Stimulated activated CD4-positive, alpha-beta T cell treated with anti-CD3 and anti-CD28 coated beads, Interleukin-2, amount 100 ng/mL, for 4 hours (primary cell): Measurements from ENCODE around the gene CDK5.

Source experiments
- DNase-seq: peaks from one replicate; pipeline ENCODE4 v3.0.0-alpha.2; 2020; ENCODE audit warnings: low read depth

CDK5 gene

GRCh38 chr7:151057506-151057988 is at the start of gene CDK5:
TSS of gene CDK5 (minus strand) at chr7:151057897. CDS start at chr7:151057848, 49 bp downstream.
- DNase-seq = no peak

- DNase-seq = no peak
These were observed 46.9 kb upstream of the CDK5 start for GRCh38 chr7:151104411-151105235.

DNA sequence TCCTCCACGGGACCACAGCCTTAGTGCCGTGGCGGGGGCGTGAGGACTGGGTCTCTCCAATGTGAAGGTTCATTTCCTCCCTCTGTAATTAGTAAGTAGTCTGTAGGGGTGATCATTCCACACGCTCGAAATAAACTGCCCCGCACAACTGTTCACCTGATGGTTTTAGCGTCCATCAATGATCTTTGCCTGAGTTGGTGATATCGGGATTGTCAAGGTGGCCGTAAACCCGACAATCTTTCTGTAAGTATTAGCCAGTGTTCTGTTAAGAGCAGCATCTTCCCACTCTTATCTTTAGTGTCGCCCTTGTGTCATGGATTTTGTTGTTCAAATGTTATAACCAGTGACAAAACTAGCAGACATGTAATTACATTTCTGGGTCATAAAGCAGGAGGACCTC is 46.3 kb upstream of the CDK5 start:
- no peak for DNase-seq

DNA sequence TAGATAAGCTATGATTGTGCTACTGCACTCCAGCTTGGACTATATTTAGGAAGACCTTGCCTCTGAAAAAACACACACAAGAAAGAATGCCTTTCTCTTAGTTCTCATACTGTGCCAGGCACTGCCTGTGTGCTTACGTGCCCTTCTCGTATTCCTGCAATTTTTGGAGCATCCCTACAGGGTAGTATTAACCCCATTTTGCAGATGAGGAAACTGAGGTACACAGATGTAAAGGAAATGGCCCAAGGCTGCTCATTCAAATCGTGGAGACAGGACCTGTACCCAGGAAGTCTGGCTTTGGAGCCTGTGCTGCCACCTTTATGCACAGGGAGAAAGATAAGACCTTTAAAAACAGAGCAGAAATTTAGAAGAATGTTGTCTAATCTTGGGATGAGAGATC is 45.3 kb upstream of the CDK5 start:
- no peak for DNase-seq

GRCh38 chr7:151101621-151102396 is 44.1 kb upstream of the CDK5 start:
- no peak for DNase-seq

GRCh38 chr7:151100921-151101320 is 43.2 kb upstream of the CDK5 start:
- no peak for DNase-seq

DNA sequence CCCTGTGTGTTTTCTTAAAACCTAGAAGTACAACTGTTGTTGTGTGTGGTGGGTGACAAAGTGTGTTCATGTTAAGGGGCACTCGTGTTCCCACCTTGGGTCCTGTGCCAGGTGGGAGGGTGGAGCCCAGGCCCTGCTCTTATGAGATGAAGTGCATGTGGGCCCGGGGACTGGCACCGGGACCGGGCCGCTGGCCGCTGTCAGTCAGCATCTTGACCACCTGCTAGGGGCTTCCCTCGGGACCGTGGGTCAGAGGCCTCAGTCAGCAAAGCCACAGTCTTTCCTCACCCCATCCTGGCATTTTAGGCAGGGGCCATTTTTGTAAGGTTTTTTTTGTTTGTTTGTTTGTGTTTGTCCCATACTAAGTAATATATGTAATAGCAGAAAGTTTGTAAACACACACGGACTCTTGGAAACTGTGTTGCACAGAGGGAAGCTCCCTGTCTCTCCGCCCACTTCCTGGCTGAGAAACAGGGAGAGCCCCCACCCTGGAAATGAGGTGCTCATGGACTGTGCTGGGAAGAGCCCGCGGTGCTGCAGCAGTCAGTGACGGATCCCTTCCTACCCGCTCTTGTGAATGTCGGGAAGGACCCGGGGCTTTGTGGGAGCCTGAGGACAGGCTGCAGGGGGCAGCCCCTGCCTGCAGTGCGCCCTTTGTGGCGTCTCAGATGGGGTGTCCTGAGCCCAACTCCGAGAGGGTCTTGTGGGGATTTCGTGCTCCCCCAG is 42.0 kb upstream of the CDK5 start:
- no peak for DNase-seq

GRCh38 chr7:151095828-151096475 is 38.3 kb upstream of the CDK5 start:
- DNase-seq = no peak

DNA sequence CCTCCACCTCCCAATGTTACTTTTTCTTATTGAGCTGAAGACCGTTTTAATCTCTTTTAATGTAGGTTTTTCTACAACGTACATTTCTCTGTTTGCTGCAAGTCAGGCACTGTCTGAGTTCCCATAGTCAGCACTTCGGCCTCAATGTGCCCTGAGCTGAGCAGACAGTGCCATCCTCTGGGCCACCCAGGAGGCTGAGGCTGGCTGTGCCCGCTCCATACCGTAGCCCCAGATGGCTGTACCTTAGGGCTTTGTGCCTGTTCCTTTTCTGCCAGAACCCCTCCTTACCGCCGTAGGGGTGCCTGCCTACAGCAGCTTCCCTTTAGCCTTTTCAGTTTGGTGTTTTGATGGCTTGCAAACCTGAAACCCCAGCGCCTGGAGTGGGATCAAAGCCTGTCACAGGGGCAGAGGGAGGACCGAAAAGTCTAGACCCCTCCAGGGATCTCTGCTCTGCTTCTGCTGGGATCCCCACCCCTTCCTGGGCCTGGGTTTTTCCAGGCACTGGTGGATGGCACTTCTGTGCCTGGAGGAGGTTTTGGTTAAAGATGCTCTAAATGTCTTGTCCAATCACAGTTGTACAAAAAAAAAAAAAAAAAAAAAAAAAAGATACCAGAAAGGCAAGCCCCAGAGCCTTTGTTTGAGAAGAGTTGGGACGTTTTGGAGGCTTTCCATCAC is 37.6 kb upstream of the CDK5 start:
- DNase-seq = no peak

DNA sequence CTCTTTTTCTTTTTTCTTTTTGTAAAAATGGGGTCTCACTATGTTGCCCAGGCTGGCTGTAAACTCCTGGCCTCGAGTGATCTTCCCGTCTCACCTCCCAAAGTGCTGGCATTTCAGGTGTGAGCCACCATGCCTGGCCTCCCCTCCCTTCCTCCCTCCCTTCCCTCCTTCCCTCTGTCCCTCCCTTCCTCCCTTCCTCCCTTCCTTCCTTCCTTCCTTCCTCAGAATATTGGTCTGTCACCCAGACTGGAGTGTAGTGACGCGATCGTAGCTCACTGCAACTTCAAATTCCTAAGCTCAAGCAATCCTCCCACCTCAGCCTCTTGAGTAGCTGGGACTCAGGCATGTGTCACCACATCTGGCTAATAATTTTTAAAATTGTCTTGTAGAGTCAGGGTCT is 37.0 kb upstream of the CDK5 start:
- DNase-seq = no peak

DNA sequence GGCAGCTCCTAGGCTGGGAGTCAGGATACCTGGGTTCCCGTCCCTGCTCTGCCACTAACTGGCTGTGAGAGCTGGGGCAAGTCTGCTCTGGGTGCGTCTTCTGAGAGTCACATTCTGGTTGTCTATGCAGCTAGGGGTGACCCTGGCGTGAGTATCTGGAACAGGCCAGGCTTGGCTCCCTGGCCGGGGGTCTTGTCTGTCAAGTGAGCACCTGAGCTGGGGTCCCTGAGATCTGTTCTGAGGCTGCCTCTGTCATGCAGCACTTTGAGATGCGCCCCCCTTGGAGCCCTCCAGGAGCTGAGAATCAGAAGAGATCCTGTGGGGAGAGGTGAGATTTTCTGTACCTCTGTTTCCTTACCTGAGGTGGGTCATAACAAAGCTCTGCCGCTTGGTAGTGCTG is 36.1 kb upstream of the CDK5 start:
- DNase-seq = no peak

GRCh38 chr7:151091988-151092387 is 34.3 kb upstream of the CDK5 start:
- DNase-seq = no peak

DNA sequence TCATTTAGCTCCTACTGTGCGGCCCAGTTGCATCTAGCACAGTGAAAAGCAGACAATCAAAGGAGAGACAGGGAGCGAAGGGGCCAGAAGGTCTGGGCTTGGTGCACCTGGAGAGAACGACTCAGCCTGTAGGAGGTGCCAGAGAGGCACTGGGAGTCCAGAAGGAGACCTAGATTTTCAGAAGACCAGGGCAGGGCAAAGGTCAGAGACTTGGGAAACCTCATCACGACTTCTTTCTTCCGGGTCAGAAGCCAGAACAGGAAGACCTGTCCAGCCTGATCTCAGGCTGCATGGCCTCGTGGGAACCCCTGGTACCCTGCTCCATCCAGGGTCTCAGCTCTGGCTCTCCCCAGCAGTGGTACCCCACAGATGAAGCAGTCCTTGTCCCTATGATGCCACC is 33.7 kb upstream of the CDK5 start:
- no peak for DNase-seq

- DNase-seq = no peak
These were observed 33.3 kb upstream of the CDK5 start for GRCh38 chr7:151091003-151091402.

DNA sequence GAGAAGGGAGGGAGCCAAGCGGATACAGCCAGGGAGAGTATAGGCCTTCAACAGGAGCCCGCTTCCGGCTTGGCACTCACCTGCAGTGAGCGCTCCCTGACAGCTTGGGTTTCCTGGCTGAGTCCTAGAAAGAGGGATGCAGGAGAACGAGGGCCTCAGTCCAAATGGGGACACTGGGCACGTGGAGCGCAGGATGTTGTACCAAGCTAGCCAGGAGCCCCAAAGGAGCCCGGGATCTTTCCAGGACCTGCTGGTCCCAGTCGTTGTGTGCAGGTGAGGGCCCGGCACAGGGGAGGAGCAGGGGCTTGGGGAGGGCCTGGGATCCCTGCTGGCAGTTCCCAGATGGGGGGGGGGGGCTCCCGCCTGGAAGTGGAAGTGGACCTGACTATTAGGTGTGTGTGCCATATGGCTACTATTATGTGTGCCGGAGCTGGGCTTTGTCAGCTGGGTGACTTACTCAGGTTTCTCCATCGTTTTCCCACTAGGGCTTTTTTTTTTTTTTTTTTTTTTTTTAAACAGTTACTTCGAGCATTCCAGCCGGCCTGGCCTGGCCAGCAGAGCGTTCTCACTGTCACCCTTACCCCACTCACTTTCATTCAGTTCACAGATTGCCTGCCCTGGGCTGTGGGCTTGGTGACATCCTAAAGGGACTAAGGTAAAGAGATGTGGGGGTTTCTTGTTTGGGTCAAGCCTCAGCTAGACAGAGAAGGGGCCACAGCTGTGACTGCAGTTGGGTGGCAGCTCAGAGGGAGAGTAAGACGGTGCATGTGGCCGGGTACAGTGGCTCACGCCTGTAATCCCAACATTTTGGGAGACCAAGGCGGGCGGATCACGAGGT is 32.4 kb upstream of the CDK5 start:
- no peak for DNase-seq

GRCh38 chr7:151088856-151089699 is 31.4 kb upstream of the CDK5 start:
- DNase-seq = no peak

DNA sequence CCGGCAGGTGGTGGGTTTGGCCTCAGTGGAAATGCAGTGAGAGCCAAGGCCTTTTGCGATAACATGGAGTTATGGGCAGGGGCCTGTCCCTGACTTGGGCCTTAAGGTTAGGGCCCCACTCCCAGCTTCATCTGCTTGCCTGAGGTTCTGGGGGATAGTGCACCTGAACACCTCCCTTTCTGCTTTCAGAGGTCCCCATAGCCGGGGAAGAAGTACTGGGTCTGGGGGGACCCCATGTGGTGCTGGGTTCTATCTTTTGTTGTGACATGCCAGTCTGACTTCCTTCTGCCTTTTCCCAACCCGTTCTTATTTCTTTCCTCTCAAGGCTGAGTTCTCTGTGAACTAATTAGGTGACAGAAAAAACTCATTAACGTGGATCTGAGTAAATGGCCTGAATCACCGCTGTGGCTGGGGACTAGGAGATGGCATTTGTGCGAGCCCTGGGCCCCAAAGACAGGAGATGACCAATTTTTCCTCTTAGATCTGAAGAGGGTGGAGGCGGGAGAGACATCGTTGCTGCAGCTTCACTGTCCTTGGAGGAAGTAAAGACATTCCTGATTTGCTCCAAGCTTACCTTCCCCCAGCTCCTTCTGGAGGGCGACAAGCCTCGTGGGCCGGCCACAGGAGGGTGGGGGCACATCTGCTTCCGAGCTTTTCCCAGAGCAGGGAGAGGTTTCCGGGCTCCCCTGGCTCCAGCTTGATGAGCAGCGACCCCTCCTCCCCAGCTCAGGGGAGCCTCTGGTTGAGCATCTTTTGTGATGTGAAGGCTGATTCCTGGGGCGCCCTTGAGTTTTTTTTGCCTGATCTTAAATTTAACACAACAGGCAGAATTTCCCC is 30.5 kb upstream of the CDK5 start:
- no peak for DNase-seq

DNA sequence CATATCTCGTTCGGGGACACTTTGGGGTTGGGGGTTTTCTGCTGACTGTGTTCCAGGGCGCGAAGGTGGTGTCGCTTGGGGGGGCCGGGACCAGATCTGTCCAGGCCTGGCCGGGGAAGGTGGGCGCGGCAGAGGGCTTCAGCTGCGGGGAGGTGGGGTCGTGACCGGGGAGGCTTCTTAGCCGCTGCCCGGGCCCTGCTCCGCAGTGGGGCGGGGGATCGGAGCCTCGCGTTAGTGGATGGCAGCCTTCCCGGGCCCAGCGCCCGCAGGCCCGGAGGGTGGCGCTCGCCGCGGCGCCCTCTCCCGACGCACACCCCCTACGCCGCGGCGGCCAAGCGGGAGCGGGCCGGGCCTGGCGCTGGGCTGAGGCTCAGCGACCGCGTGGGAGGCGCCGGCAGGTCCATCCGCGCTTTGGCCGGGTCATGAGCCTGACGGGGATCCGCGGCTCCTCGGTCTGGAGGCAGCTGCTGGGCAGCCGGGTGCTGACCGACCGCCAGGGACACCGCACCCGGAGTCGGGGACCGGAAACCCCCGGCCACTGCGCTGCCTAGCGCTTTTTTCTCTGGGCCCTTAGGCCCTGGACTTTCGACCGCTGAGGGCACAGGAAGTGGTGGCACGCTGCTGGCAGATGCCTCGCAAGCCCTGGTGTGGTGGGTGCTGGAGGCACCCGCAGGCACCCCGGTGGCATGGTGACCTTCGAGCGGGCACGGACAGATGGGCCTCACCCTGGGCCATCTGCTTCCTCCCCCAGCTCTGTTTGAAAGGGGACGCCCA is 29.7 kb upstream of the CDK5 start:
- no peak for DNase-seq
